GM12878 (cell line): Measurements from ENCODE around the gene PTX4. TPM values are rescaled to one million over a fixed set of nuclear protein-coding genes. Genes with fewer than 3 reads are reported as not detected.

Experiments used
- ATAC-seq: fragments of 200-7000 bp; cut with Tn5 transposase; 3 replicates; pipeline ENCODE4 v1.9.1; 2020; ENCODE audit warnings: mild to moderate bottlenecking, moderate library complexity
- BruUV-seq: library from RNA; stranded (reverse); fragments of 400-500 nt; replicated peaks from 2 replicates; lab custom pipeline; 2021; lab: Mats Ljungman, UMichigan
- CTCF ChIA-PET: fragments of 300-600 bp; sonication (Branson Sonifier 250); formaldehyde crosslinking; extraction: SDS; loops from one replicate; lab custom pipeline; 2021; ENCODE audit warnings: inconsistent platforms; lab: Yijun Ruan, JAX
- POLR2A ChIA-PET: fragments of 350-600 bp; formaldehyde crosslinking; extraction: SDS; loops from one replicate; lab custom pipeline; 2021; ENCODE audit warnings: inconsistent platforms; lab: Charles Lee
- RAD21 ChIA-PET: fragments of 300-600 bp; sonication (Branson Sonifier 250); formaldehyde crosslinking; loops from one replicate; lab custom pipeline; 2023; ENCODE audit warnings: antibody characterized with exemption; ENCODE audit not compliant: unreplicated experiment; lab: Charles Lee
- SMC1A ChIA-PET: fragments of 300-600 bp; sonication (Branson Sonifier 250); formaldehyde crosslinking; loops from one replicate; lab custom pipeline; 2023; ENCODE audit not compliant: unreplicated experiment, uncharacterized antibody; lab: Charles Lee
- DNase-seq: peaks from one replicate; pipeline ENCODE4 v3.0.0-alpha.2; 2011; ENCODE audit warnings: low read depth, low spot score
- FAIRE-seq: peaks from 3 replicates; lab custom pipeline; 2011; peaks lifted over from hg19 to GRCh38; lab: Jason Lieb, UNC
- H2AFZ ChIP-seq: 2 replicates; pipeline ENCODE4 v1.6.0; 2011; ENCODE audit warnings: low read depth, low read length, control low read depth; ENCODE audit not compliant: control insufficient read depth
- H3K27ac ChIP-seq: 2 replicates; pipeline ENCODE4 v1.5.1; 2011; ENCODE audit warnings: control low read depth; ENCODE audit not compliant: control insufficient read depth, insufficient read depth
- H3K27me3 ChIP-seq, 2 experiments: replicated peaks in 1 of 2; 2 replicates each; pipeline versions ENCODE4 v1.6.0 to v1.6.1; 2011; ENCODE audit warnings: low read length in 1 of 2; ENCODE audit not compliant: control insufficient read depth in 2 of 2, insufficient read depth in 2 of 2
- H3K36me3 ChIP-seq, 2 experiments: 2 replicates each; pipeline ENCODE4 v1.5.1; 2011; ENCODE audit warnings: low read length in 1 of 2; ENCODE audit not compliant: control insufficient read depth in 2 of 2, insufficient read depth in 2 of 2
- H3K4me1 ChIP-seq: 2 replicates; pipeline ENCODE4 v1.6.1; 2011; ENCODE audit warnings: mild to moderate bottlenecking, low read length, moderate library complexity, mixed read lengths; ENCODE audit not compliant: control insufficient read depth, insufficient read depth
- H3K4me2 ChIP-seq: 2 replicates; pipeline ENCODE4 v1.6.0; 2011; ENCODE audit warnings: control low read depth; ENCODE audit not compliant: control insufficient read depth, insufficient read depth
- H3K4me3 ChIP-seq: fragments of 200-600 bp; sonication (generic); 2 replicates; pipeline ENCODE4 v1.5.1; 2016
- H3K79me2 ChIP-seq: 2 replicates; pipeline ENCODE4 v1.6.0; 2011; ENCODE audit warnings: low read length; ENCODE audit not compliant: control insufficient read depth, insufficient read depth
- H3K9ac ChIP-seq: 2 replicates; pipeline ENCODE4 v1.8.0; 2011; ENCODE audit warnings: low read length, control low read depth, mixed read lengths; ENCODE audit not compliant: control insufficient read depth, insufficient read depth
- H3K9me3 ChIP-seq: replicated peaks from 3 replicates; pipeline ENCODE4 v1.5.1; 2011; ENCODE audit warnings: mild to moderate bottlenecking, low read length; ENCODE audit not compliant: control insufficient read depth, insufficient read depth
- H4K20me1 ChIP-seq: 2 replicates; pipeline ENCODE4 v1.6.0; 2011; ENCODE audit not compliant: control insufficient read depth, insufficient read depth
- CEBPB ChIP-seq, 2 experiments: fragments of 150-350 bp in 1 of 2; IDR thresholded peaks; 2 replicates each; pipeline ENCODE4 v1.6.1; 2012 to 2014; ENCODE audit warnings: low read depth in 2 of 2, low read length in 2 of 2, borderline replicate concordance in 1 of 2, inconsistent platforms in 1 of 2
- EP300 ChIP-seq, 2 experiments: fragments of 150-350 bp in 1 of 2; IDR thresholded peaks; 2 replicates each; pipeline ENCODE4 v1.6.1; 2011 to 2012; ENCODE audit warnings: low read depth in 2 of 2, low read length in 2 of 2, borderline replicate concordance in 1 of 2, improper control_type of control experiment in 1 of 2, inconsistent platforms in 1 of 2; ENCODE audit not compliant: control insufficient read depth in 1 of 2
- FOS ChIP-seq: IDR thresholded peaks from 3 replicates; pipeline ENCODE4 v1.6.1; 2011; ENCODE audit warnings: borderline replicate concordance; ENCODE audit not compliant: insufficient read length; ENCODE audit errors: extremely low read depth
- IKZF2 ChIP-seq, 2 experiments: fragments of 450-650 bp; IDR thresholded peaks; 2 replicates each; pipeline ENCODE4 v1.6.1; 2017; ENCODE audit warnings: mild to moderate bottlenecking in 2 of 2, moderate library complexity in 2 of 2
- NFXL1 ChIP-seq: fragments of 450-650 bp; IDR thresholded peaks from 2 replicates; pipeline ENCODE4 v1.6.1; 2017; ENCODE audit warnings: antibody characterized with exemption, mild to moderate bottlenecking, borderline replicate concordance
- PML ChIP-seq: IDR thresholded peaks from 2 replicates; pipeline ENCODE4 v1.6.1; 2012; ENCODE audit warnings: low read length, inconsistent platforms
- POLR2A ChIP-seq: IDR thresholded peaks from 2 replicates; pipeline ENCODE4 v1.6.1; 2011; ENCODE audit warnings: low read depth, mild to moderate bottlenecking, low read length
- POLR2AphosphoS5 ChIP-seq: IDR thresholded peaks from 2 replicates; pipeline ENCODE4 v1.6.1; 2011; ENCODE audit warnings: mild to moderate bottlenecking, low read length, inconsistent platforms
- RAD51 ChIP-seq: fragments of 450-650 bp; IDR thresholded peaks from 2 replicates; pipeline ENCODE4 v1.6.1; 2016; ENCODE audit warnings: moderate library complexity, mild to moderate bottlenecking, inconsistent platforms
- SMARCA5 ChIP-seq: fragments of 450-650 bp; IDR thresholded peaks from 2 replicates; pipeline ENCODE4 v1.6.1; 2017; ENCODE audit warnings: mild to moderate bottlenecking
- SREBF1 ChIP-seq: IDR thresholded peaks from 2 replicates; pipeline ENCODE4 v1.6.1; 2012; ENCODE audit warnings: mild to moderate bottlenecking, low read length
- STAT3 ChIP-seq: IDR thresholded peaks from 2 replicates; pipeline ENCODE4 v1.6.1; 2011; ENCODE audit warnings: low read depth, low read length, improper control_type of control experiment
- TARDBP ChIP-seq: IDR thresholded peaks from 2 replicates; pipeline ENCODE4 v1.6.1; 2016; ENCODE audit warnings: borderline replicate concordance
- WGBS: methylation state at CpG from one replicate; pipeline ENCODE4 v1.1.6; 2016; ENCODE audit warnings: low lambda C conversion rate; ENCODE audit not compliant: insufficient replicate concordance, insufficient coverage; ENCODE audit errors: missing lambda C conversion rate; 5-methylcytosine and 5-hydroxymethylcytosine counted together
- in situ Hi-C: fragments of 300-500 bp; cut with MboI; formaldehyde crosslinking; loops from 9 replicates; pipeline ENCODE4 v1.14.3; 2018; ENCODE audit warnings: mixed read lengths
- intact Hi-C: fragments of 100-400 bp; cut with micrococcal nuclease; formaldehyde crosslinking; loops from one replicate; pipeline ENCODE4 v1.14.2; 2022; ENCODE audit not compliant: unreplicated experiment
- polyA plus RNA-seq, 11 experiments: library from polyadenylated mRNA; depleted of rRNA in 4 of 11; unstranded in 6 of 11; stranded (reverse) in 5 of 11; fragments of >200 nt; fragmentation: Nextera tagmentation in 4 of 11; fragmentation: Illumina TruSeq in 1 of 11; extraction: Ambion mirVana in 4 of 11; extraction: Trizol in 1 of 11; gene quantifications; 1 replicate in 1 of 11; 2 replicates in 10 of 11; pipeline versions ENCODE4 v1.2.1 to v1.2.3, GENCODE V29; 2011 to 2016; ENCODE audit warnings: inconsistent platforms in 2 of 11, missing spikeins in 2 of 11, low read depth in 1 of 11
- total RNA-seq, 4 experiments: library from RNA; depleted of rRNA in 3 of 4; stranded (reverse); fragments of >200 nt in 3 of 4; fragmentation: Illumina TruSeq in 1 of 4; extraction: Trizol in 1 of 4; gene quantifications; 2 replicates each; pipeline versions ENCODE4 v1.2.1 to v1.2.3, GENCODE V29; 2013 to 2021
- TF ChIP-seq, protein P1 (sequence below): IDR thresholded peaks from 2 replicates; pipeline ENCODE4 v1.6.1; 2011; ENCODE audit warnings: low read depth, mild to moderate bottlenecking, low read length, moderate library complexity, borderline replicate concordance; ENCODE audit errors: extremely low read depth
- TF ChIP-seq, protein P2 (sequence below): fragments of 150-350 bp; IDR thresholded peaks from 2 replicates; pipeline ENCODE4 v1.6.1; 2014; ENCODE audit warnings: mild to moderate bottlenecking, low read depth, low read length
- TF ChIP-seq, protein P3 (sequence below): fragments of 450-650 bp; formaldehyde crosslinking; IDR thresholded peaks from 2 replicates; pipeline ENCODE4 v1.4.0; 2020; ENCODE audit warnings: mild to moderate bottlenecking, moderate library complexity
- TF ChIP-seq, protein P4 (sequence below): IDR thresholded peaks from 2 replicates; pipeline ENCODE4 v1.6.1; 2011; ENCODE audit warnings: mild to moderate bottlenecking, low read depth, low read length, moderate library complexity; ENCODE audit not compliant: insufficient replicate concordance

Gene PTX4
- total and polyA plus RNA-seq, 10 of the 15 experiments (the other 5 are each of a cell fraction or from before 2014, with no cell fraction given), result not detected

GRCh38 chr16:1530883-1531637 lies 42.3 kb upstream of the PTX4 start:
- ATAC-seq (no peak), FAIRE-seq (no peak), DNase-seq (no peak)
- intact Hi-C loops (no loop called here), in situ Hi-C loops (no loop called here)
- Histone ChIP-seq H3K36me3 (no peaks in the 10 kb centered on the region), H3K27me3 (no peaks in the 10 kb centered on the region; a peak in 2 of 4 replicates), H3K9ac (no peak overlapping the region), H2AFZ (no peak overlapping the region), H3K79me2 (no peaks in the 10 kb centered on the region), H3K27ac (no peak overlapping the region), H3K4me1 (no peaks in the 10 kb centered on the region), H4K20me1 (no peaks in the 10 kb centered on the region), H3K4me3 (no peak overlapping the region), H3K9me3 (no peaks in the 10 kb centered on the region), H3K4me2 (no peak overlapping the region)
- RAD21 ChIA-PET, result no interaction called here
- no TSS peak for BruUV-seq
- POLR2A ChIA-PET, result no interaction called here
- CTCF ChIA-PET, result no interaction called here
- 71% methylated on average over 35 of the region's 35 CpGs for WGBS
- SMC1A ChIA-PET, result no interaction called here
- TF ChIP-seq, protein P1, sequence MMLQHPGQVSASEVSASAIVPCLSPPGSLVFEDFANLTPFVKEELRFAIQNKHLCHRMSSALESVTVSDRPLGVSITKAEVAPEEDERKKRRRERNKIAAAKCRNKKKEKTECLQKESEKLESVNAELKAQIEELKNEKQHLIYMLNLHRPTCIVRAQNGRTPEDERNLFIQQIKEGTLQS, result no peak
- TF ChIP-seq TARDBP, result no peak
- TF ChIP-seq CEBPB (IDR thresholded peaks at IDR 0.05; ENCODE audit: borderline replicate concordance in 1 of 2, low read depth in 2 of 2, low read length in 2 of 2), result no peak
- TF ChIP-seq RAD51, result no peak
- TF ChIP-seq, protein P2, sequence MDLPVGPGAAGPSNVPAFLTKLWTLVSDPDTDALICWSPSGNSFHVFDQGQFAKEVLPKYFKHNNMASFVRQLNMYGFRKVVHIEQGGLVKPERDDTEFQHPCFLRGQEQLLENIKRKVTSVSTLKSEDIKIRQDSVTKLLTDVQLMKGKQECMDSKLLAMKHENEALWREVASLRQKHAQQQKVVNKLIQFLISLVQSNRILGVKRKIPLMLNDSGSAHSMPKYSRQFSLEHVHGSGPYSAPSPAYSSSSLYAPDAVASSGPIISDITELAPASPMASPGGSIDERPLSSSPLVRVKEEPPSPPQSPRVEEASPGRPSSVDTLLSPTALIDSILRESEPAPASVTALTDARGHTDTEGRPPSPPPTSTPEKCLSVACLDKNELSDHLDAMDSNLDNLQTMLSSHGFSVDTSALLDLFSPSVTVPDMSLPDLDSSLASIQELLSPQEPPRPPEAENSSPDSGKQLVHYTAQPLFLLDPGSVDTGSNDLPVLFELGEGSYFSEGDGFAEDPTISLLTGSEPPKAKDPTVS, result no peak
- TF ChIP-seq POLR2A, result no peak
- TF ChIP-seq NFXL1, result no peak
- TF ChIP-seq FOS, result no peak
- no peak for TF ChIP-seq SREBF1
- TF ChIP-seq, protein P3, sequence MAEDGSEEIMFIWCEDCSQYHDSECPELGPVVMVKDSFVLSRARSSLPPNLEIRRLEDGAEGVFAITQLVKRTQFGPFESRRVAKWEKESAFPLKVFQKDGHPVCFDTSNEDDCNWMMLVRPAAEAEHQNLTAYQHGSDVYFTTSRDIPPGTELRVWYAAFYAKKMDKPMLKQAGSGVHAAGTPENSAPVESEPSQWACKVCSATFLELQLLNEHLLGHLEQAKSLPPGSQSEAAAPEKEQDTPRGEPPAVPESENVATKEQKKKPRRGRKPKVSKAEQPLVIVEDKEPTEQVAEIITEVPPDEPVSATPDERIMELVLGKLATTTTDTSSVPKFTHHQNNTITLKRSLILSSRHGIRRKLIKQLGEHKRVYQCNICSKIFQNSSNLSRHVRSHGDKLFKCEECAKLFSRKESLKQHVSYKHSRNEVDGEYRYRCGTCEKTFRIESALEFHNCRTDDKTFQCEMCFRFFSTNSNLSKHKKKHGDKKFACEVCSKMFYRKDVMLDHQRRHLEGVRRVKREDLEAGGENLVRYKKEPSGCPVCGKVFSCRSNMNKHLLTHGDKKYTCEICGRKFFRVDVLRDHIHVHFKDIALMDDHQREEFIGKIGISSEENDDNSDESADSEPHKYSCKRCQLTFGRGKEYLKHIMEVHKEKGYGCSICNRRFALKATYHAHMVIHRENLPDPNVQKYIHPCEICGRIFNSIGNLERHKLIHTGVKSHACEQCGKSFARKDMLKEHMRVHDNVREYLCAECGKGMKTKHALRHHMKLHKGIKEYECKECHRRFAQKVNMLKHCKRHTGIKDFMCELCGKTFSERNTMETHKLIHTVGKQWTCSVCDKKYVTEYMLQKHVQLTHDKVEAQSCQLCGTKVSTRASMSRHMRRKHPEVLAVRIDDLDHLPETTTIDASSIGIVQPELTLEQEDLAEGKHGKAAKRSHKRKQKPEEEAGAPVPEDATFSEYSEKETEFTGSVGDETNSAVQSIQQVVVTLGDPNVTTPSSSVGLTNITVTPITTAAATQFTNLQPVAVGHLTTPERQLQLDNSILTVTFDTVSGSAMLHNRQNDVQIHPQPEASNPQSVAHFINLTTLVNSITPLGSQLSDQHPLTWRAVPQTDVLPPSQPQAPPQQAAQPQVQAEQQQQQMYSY (CRISPR knock-in tag), result no peak
- TF ChIP-seq STAT3, result no peak
- no peak for TF ChIP-seq IKZF2 (IDR thresholded peaks at IDR 0.05)
- TF ChIP-seq POLR2AphosphoS5, result no peak
- no peak for TF ChIP-seq EP300 (IDR thresholded peaks at IDR 0.05; ENCODE audit: borderline replicate concordance in 1 of 2, control insufficient read depth in 1 of 2, low read depth in 2 of 2, low read length in 2 of 2)
- no peak for TF ChIP-seq PML
- no peak for TF ChIP-seq SMARCA5
- TF ChIP-seq, protein P4, sequence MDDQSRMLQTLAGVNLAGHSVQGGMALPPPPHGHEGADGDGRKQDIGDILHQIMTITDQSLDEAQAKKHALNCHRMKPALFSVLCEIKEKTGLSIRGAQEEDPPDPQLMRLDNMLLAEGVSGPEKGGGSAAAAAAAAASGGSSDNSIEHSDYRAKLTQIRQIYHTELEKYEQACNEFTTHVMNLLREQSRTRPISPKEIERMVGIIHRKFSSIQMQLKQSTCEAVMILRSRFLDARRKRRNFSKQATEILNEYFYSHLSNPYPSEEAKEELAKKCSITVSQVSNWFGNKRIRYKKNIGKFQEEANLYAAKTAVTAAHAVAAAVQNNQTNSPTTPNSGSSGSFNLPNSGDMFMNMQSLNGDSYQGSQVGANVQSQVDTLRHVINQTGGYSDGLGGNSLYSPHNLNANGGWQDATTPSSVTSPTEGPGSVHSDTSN, result no peak
